Stimulated activated naive CD8-positive, alpha-beta T cell treated with anti-CD3 and anti-CD28 coated beads, Interleukin-15, Interleukin-2, amounts not matched to agents 100 U/mL and 50 U/mL, for 24 hours (primary cell): ENCODE data around the gene BCAR3.

ENCODE experiments used
- ATAC-seq: fragments of 150-1000 bp; cut with Tn5 transposase; one replicate; pipeline ENCODE4 v1.10.0; 2021
- DNase-seq: peaks from one replicate; pipeline ENCODE4 v3.0.0; 2021

BCAR3 gene

GRCh38 chr1:93681101-93681988, at the start of gene BCAR3:
BCAR3 (minus strand) TSS chr1:93681837; CDS start chr1:93674930, 6,907 bp downstream.
- DNase-seq (peak; percentile 51), ATAC-seq (peak; percentile 69)

GRCh38 chr1:93730621-93731020, 49.0 kb upstream of the BCAR3 start:
- no peak for DNase-seq
- ATAC-seq: no peak

- no peak for ATAC-seq
- DNase-seq: no peak
Observed at GRCh38 chr1:93729906-93730305, 48.3 kb upstream of the BCAR3 start.

DNA sequence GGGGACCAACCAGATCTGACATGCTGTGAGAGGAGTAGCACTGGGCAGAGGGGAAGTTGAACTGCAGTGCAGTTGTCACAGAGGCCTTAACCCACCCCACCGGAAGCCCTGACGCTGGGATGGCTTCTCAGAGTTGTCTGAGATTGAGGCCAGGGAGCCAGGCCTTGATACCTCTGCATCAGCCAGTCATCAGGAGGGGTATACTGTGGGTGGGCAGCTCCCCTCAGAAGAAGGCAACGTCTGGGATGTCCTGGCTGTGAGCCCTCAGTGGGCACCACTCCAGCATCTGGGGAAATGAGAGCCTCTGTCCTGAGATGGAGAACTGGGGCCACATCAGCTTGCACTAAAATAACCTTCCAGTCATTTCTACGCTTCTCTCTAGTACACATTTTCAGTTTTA, 47.9 kb upstream of the BCAR3 start:
- DNase-seq (no peak), ATAC-seq (no peak)

DNA sequence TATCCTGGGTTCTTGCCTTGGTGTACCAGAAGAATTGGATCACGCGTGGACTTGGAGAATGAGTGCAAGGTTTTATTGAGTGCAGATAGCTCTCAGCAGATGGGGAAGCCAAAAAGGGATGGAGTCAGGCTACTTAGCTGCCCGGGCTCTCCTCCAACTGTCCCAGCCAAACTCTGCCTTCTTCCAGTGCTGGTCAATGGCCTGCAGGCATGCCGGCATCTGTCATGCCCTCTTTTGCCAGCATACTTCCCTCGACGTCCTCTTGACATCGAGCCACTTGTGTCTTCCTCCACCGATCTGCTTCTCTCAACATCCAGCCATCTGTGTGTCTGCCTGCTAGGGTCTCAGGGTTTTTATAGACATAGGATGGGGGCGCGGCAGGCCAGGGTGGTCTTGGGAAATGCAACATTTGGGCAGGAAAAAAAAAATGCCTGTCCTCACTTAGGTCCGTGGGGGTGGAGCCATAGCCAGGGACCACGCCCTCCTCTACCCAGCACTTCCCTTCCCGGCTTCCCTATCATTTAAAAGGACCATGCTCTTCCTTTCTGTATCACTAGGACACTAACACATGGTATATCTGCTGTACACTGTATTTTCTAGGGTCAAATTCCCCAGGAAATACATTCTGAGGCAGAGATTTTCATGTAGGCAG, 47.0 kb upstream of the BCAR3 start:
- no peak for DNase-seq
- no peak for ATAC-seq

- ATAC-seq: no peak
- no peak for DNase-seq
Observed at GRCh38 chr1:93723733-93724270, 42.2 kb upstream of the BCAR3 start.

GRCh38 chr1:93723110-93723509, 41.5 kb upstream of the BCAR3 start:
- ATAC-seq (no peak), DNase-seq (no peak)

DNA sequence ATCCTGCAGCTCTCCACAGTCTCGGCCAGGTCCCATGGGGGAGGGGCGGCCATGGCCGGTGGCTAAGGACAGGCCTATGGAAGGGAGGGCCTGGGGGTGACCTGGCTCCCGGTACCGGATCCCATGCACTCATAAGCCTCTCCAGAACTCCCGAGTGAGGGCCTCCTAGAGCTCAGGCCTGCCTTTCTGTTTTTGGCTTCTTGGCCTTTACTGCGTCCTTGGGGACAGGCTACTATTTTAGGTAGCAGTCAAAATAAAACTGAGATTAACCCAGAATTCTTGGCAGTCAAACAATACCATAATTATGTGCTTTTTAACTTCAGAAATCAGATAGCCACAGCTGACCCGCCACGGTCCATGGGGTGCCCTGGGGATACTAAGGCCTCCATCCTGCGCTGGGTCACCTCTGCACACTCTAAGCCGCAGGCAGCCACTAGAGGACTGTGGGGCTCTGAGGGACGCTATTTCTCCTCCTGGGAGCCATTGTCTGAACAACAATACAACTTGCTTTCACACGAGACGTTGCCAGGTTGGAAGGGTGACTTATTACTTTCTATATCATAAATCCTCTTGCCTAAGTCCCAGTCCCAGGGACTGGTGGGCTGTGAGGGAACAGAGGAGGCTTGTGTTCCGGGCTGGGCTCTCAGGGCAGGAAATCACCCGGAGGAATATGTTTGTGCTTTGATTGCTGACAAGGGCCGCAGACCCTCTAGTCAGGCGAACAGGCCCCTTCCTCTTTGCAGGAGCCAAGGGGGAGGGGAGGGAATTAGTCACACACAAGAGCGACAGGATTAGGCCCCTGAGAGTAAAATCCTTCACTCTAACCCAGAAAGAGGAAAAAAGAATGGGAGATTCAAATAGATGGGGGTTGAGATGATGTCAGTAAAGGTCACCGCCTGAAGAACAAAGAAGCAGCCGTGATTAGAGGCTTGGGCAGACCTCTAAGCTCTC, 40.7 kb upstream of the BCAR3 start:
- ATAC-seq: no peak
- DNase-seq: no peak

- DNase-seq: no peak
- ATAC-seq: no peak
Observed at GRCh38 chr1:93720956-93721626, 39.5 kb upstream of the BCAR3 start.

DNA sequence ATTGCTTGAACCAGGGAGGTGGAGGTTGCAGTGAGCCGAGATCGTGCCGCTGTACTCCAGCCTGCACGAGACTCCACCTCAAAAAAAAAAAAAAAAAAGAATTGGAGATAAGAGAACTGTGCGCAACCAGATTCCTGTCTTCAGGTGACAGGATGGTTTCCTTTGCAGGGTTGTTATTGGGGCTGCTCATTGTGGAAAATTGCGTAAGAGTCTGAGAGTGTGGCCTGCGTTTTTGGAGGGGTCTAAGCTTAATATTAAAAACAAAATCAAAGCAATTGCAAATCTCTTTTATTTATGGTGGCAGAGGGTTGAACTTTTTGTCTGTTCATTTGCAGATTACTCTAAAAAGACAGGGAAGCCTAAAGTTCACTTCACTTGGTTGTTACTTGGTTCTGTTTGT, 36.0 kb upstream of the BCAR3 start:
- DNase-seq (no peak), ATAC-seq (no peak)

DNA sequence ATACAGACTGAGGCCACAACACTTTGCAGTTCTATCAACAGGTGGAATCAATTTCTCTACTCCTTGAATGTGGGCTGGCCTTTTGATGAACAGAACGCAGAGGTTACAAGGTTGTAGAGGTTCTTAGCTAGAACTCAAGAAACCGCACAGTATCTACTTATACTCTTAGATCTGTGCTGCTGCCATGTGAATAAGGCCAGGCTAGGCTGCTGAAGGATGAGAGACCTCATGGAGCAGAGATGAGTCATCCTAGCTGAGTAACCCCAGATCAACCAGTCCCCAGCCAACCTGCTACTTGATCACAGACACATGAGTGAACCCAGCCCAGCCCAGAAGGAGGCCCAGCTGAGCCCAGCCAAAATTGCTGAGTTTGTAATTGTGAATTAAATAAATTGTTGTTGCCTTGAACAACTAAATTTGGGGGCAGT, 35.3 kb upstream of the BCAR3 start:
- DNase-seq (no peak), ATAC-seq (peak; percentile 82)

- DNase-seq (no peak), ATAC-seq (no peak)
Observed at GRCh38 chr1:93716163-93716562, 34.5 kb upstream of the BCAR3 start.

- no peak for DNase-seq
Observed at GRCh38 chr1:93715529-93716126, 34.0 kb upstream of the BCAR3 start.

DNA sequence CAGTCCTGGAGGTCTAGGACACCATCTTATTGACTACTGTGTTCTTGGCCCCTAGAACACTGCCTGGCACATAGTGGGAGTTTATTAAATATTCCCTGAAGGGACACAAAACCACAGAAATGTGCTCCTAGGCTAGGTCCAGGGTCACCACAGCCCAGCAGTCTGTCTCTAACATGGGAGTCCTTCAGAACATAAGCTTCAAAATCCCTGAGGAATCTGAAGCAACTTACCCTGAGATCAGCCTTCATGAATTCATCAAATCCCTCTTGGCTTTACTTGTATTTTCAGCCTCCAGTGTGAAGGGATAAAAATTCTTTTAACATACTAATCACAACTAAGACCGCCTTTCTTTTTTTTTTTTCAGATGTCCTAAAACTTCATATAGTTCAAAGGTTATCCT, 32.7 kb upstream of the BCAR3 start:
- no peak for ATAC-seq
- DNase-seq: no peak

More at GRCh38 chr1:93715529-93716126, 34.0 kb upstream of the BCAR3 start:
- ATAC-seq: peak; percentile 83

DNA sequence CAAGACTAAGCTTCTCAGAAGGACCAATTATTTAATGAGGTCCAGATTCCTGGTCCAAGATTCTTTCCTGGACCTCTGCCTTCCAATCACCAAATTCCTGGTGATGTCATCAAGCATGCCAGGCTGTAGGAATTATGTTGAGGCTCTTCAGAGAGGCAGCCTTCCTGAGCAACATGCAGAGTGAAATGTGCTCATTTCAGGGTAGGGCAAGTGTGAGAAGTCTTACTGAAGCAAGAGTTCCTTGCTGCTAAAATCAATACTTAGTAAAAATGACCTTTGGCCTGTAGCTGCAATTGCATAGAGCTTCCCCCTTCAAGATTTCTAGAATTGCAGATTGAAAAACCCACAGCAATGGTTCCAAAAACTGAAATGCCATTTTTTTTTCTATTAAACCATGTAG, 31.7 kb upstream of the BCAR3 start:
- ATAC-seq (no peak), DNase-seq (no peak)

DNA sequence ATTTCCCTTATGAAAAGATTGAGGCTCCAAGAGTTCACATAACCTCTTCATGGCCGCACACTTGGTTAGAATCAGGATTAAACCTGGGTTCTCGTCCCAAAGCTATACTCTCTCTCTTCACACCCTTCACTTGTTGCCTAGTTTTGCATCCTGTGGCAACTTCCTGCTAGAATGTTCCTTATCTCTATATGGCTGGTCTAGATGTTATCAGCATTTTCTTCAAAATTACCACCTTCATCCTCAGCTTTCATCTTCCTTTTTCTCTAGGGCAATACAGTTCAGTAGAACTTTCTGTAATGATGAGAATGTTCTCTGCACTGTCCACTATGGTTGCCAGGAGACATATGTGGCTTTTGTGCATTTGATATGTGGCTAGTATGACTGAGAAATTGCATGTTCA, 31.1 kb upstream of the BCAR3 start:
- ATAC-seq (no peak), DNase-seq (no peak)

GRCh38 chr1:93710499-93711453, 29.1 kb upstream of the BCAR3 start:
- DNase-seq: no peak
- no peak for ATAC-seq

- ATAC-seq (peak; percentile 16), DNase-seq (no peak)
Observed at GRCh38 chr1:93708734-93709481, 27.3 kb upstream of the BCAR3 start.

GRCh38 chr1:93707956-93708355, 26.3 kb upstream of the BCAR3 start:
- ATAC-seq (peak; percentile 93), DNase-seq (peak; percentile 57)
